NCI-H82 treated with DMSO at 0.1 percent for 48 hours (cell line): ENCODE measurements around the gene HSDL2.
"Not testable (repeated sequence)": the region's sequence is repeated elsewhere in the genome, so short reads cannot be mapped to it uniquely, and the experiment has no call there.

Source experiments
- DNase-seq: peaks from one replicate; lab custom pipeline; 2025; ENCODE audit not compliant: unreplicated experiment; lab: John Stamatoyannopoulos, UW

The HSDL2 gene

DNA sequence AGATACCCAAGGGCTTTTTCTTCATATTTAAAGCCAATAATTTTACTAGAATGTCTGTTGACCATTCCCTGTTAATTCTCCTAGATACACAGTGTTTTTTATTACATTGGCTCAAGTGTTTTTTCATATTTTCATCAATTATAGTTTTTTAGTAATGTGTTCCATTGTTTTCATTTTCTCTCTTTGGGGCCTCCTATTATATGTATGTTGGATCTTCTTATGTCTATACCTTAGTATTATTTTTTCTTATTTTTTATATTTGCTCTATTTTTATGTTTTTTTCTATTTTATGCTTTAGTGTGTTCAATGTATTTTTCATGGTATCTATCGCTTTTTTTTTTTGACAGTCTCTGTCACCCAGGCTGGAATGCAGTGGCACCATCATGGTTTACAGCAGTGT, 114.2 kb downstream of the HSDL2 start:
- no peak for DNase-seq

GRCh38 chr9:112495614-112496013, 115.7 kb downstream of the HSDL2 start:
- DNase-seq = no peak

GRCh38 chr9:112496074-112496722, 116.3 kb downstream of the HSDL2 start:
- DNase-seq = no peak

GRCh38 chr9:112500842-112501241, 120.9 kb downstream of the HSDL2 start:
- DNase-seq = no peak

DNA sequence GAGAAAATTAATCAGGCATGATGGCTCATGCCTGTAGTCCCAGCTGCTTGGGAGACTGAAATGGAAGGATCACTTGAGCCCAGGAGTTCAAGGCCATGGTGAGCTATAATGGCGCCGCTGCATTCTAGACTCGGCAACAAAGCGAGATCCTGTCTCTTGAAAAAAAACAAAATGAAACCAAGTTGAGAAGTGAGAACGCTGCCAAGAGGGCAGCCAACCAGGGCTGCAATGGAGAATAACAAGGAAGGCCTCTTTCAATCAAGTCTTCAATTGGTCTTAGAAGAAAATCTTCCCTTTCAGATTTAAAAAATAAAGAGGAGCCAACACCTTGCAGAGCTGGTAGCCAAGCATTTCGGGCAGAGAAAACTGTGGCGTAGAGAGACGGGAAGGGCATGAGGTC, 121.4 kb downstream of the HSDL2 start:
- DNase-seq = no peak

- no peak for DNase-seq
Observed at GRCh38 chr9:112502175-112502946, 122.5 kb downstream of the HSDL2 start.

DNA sequence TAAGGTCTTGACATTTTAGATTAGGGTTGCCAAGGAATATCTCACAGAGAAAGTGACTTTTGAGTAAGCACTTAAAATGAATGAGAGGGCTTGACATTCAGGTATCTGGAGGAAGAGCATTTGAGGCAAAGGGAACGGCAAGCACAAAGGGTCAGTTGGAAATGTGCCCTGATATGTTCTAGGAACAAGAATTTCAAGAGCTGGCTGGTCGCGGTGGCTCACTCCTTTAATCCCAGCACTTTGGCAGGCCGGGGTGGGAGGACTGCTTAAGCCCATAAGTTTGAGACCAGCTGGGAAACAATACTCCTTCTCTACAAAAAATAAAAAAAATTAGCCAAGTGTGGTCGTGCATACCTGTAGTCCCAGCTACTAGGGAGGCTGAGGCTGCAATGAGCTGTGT, 123.3 kb downstream of the HSDL2 start:
- DNase-seq = no peak

DNA sequence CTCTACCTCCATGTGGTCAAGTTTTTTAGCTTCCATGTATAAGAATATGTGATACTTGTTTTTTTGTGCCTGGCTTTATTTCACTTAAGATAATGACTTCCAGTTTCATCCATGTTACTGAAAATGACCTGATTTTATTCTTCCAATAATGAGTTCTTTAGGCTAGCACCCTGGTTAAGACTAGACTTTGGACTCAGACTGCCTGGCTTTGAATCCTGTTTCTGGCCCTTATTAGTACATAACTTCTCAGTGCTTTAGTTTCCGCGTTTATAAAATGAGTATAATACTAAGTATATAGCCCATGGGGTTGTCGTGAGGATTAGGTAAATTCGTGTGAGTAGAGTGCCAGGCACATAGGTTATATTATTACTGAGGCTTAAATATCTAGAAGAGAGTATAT, 125.2 kb downstream of the HSDL2 start:
- no peak for DNase-seq

DNA sequence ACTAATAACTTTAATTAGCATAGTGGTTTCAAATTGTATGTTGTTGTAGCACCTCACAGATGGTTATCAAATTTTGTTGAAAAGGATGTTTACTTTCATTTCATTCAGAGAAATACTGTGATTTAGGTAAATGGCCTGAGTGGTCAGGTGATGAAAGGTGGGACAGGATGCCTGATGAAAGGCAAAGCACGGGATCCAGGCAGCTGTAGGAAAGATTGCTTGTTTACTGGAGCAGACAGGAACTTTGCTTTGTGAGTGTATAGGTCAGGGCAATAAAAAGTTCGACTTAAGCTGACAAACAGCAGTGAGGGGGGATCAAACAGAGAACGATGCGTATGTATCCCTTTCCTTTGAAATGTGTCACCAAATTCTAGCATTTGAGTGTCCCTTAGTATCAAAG, 125.7 kb downstream of the HSDL2 start:
- DNase-seq = no peak

DNA sequence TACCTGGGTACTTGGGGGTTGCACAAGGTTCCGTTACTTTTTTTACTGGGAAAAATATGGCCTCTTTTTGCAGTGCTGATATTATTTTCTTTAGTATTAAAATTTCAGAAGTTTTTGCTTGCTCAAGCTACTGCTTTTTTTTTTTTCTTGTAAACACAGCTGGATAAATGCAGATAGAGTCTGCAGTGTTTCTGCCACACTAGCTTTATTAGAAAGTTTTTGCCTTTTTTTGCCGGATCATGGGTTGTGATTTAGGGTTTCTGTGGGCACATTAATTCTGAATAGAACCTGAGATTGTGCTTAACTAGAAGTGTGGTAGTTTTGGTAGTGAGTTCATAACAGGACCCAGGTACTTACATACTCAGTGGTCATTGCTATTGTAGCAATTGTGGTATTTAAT, 126.7 kb downstream of the HSDL2 start:
- no peak for DNase-seq

DNA sequence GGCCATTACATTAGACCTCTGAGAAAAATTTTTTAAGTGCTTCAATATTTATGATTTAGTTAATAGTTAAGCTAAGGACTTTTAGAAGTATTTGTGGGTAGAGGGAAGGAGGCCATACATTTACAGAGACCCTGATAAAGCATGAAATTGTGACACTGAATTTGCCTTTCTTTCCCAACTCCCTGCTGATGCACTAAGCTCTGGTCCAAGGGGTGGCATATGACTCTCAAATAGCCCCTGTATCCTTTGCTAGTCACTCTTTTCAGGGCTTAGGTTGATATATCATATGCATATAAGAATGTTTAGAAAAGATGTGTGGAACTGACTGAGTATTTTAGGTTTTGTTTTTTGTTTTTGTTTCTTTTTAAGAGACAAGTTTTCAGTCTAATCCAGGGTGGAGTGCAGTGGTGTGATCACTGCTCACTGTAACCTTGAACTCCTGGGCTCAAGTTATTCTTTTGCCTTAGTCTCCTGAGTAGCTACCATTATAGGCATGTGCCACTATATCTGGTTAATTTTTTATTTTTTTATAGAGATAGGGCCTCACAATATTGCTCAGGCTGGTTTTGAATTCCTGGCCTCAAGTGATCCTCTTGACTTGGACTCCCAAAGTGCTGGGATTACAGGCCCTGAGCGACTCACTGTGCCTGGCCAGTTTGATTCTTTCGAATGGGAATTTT, 127.2 kb downstream of the HSDL2 start:
- DNase-seq = no peak

- no peak for DNase-seq
Observed at GRCh38 chr9:112508377-112508776, 128.5 kb downstream of the HSDL2 start.

- DNase-seq = not testable (repeated sequence)
Observed at GRCh38 chr9:112512377-112512776, 132.5 kb downstream of the HSDL2 start.

DNA sequence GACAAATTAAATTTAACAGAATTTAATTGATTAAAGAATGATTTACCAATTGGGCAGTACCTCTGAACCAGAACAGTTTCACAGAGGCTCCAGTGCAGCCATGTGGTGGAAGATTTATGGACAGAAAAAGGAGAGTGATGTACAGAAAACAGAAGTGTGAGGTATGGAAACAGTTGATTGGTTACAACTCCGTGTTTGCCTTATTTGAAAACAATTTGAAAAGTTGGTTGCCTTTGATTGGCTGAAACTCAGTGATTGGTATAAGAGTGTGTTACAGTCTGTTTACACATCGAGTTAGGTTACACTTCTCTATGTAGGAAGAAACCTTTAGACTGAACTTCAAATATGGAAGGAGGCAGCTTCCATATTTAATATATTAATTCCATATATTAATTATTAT, 136.9 kb downstream of the HSDL2 start:
- no peak for DNase-seq

- DNase-seq = no peak
Observed at GRCh38 chr9:112520069-112520468, 140.2 kb downstream of the HSDL2 start.

- DNase-seq = no peak
Observed at GRCh38 chr9:112520656-112521055, 140.7 kb downstream of the HSDL2 start.
